ENCODE data around the gene RENBP. TPM values are rescaled to one million over a fixed set of nuclear protein-coding genes. Genes with fewer than 3 reads are reported as not detected.

RENBP gene
- total RNA-seq, result 1.6 and 2.1 TPM in 2 replicates

DNA sequence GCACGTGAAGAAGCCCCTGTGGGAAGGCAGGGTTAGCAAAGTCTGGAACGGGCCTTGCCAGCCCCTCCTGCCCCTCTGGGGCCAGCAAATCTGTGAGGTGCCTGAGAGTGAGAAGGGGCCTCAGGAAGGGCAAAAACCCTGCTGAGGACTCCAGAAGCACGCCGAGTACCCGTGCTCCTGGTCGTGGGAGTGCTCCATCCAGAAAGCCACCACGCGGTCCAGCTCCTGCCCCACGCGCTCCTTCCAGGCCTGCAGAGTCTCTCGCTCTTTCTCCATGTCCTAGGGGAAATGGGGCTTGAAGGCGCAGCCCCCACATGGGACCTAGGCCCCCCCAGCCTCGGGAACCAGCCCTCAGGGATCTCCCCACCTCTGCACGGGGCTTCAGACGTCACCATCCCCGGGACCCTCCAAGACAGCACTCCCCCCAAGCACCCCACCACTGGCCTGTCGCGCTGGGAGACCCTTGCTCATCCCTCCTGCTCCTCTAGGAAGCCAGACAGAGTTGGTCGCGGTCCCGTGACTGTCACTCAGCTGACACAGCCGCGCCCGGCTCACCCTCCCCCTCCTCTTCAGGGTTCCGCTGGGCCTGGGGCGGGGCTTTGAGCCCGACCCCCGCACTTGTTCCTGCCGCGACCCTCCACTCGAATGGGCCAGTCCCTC, at the start of gene RENBP:
TSS of gene RENBP (minus strand) at position 504 of the 660 bp plus-strand sequence. CDS start at position 471, 33 bp downstream.

DNA sequence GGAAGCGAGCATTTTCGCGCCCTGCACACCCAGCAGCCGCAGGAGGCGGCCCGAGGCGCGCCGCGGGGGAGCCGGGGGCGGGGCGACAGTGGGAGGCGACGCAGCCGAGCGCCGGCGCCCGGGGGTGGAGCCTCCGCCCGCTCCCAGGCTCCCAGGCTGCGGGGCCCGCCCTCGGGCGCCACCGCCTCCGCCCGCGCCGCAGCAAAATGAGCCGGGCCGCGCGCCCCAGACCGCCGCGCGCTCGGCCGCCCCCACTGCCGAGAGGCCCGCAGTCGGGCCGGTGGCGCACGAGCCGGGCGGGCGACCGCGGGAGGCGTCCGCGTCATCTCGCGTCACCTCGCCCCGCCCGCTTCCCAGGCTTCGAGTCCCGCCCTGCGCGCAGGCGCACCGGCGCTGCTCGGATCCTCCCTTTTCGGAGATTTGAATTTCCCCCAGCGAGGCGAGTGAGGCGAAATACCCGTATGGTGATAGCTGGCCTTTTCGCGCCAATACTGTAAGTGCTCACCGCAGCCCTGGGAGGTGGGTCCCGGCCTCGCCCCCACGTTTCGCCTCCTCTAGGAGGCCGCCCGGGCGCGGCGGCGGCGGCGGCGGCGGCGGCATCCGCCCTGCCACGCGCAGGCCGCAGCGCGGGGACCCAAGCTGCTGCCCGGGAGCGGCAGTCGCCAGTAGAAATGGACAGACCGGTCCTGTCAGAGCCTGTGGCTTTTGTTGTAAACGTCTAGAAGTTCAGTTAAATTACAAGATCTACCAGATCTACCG, 28.1 kb upstream of the RENBP start, which contains the start of gene TMEM187:
TSS of gene TMEM187 (plus strand) at position 387 of the 759 bp plus-strand sequence. CDS start 9,309 bp downstream, outside the sequence.

DNA sequence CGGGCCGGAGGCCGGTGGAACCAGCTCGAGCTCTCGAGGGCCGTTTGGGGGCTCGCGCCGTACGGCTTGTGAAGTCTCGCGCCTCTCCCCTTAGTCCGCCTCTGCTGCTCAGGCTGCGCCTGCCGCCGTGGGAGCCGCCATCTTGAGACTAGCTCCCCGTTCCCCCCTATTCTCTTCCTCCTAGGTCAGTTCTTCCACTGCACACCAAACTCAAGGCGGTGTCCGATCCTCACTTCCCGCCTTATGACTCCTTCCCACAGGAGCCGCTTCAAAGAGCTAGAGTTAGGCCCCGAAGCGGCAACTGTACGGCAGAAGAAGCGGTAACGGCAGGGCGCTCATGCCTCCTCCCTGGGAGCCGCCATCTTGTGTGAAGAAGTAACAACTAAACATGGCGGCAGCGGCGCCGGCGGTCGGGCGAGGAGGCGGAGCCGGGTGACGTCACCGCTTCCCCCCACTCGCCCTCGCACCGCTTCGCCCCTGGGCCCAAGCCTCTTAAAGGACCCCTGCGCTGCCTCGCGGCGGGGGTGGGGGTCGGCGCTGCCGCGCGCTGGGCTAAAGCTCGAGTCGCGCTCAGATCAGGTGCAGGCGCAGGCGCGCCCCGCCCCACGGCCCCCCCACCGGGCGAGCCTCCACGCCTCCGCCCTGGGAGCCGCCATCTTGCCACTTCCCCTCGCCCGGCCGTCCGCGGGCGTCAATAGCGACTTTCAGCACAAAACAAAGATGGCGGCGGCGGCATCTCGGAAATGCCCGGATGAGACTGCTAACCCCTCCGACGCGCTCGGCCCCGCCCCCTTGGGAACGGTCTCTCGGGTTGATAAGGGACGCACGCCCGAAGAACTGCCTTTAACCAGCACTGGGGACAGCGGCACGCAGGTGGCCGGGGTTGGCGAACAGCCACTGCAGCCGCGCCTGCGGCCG, 27.3 kb upstream of the RENBP start, which contains the start of gene HCFC1:
TSS of gene HCFC1 (minus strand) at position 369 of the 918 bp plus-strand sequence. CDS start 978 bp downstream, outside the sequence.

GRCh38 chrX:153934762-153935325, 9.6 kb downstream of the RENBP start, which contains the start of gene NAA10:
TSS of gene NAA10 (minus strand) at chrX:153935037. CDS start at chrX:153934904, 133 bp downstream.

GRCh38 chrX:153925739-153926551, 18.5 kb downstream of the RENBP start, which contains the start of gene ARHGAP4:
TSS of gene ARHGAP4 (minus strand) at chrX:153926264. CDS start at chrX:153926202, 62 bp downstream.

DNA sequence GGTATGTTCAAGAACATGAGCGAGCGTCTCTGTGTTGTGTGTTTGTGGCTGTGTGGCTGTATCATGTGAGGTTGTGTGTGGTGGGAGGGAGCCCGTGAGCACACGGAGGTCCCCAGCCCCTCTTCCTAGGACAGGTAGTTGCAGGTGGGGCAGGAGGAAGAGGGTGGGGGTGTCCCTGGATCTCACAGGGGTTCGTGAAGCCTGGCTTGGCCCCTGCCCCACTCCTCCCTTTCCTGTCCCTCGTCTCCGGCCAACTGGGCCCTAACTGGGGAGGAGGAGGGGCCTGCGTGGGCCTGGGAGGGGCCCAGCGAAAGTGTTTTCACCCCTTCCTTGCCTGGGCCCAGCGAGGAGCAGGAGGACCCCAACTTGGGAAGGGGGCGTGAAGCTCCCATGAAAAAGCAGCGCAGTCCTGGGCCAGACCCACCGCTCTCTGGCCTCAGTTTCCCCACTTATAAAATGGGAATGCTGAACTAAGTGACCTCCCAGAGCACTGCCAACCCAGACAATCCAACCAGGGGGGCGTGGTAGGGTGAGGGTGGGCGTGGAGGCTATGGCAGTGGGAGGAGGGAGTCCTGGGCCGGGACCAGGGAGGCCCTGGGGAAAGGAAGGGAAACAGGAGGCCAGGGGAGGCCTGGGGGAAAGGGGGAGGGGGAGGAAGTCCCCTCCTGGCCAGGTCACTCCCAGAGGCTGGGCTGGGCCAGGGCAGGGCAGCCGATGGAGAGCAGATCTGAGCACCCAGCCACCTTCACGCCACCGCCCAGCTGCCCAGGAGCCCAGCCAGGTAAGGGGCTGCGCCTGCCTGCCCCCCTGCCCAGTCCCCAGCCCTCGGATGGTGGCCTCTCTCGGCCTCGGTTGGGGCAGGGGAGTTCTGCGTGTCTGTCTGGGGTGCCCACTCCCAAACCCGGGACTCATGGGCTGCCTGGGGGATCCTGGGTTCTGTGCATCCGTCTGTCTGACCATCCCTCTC, 40.2 kb downstream of the RENBP start, which contains the start of gene AVPR2:
TSS of gene AVPR2 (plus strand) at position 683 of the 967 bp plus-strand sequence. CDS start 473 bp downstream, outside the sequence.

DNA sequence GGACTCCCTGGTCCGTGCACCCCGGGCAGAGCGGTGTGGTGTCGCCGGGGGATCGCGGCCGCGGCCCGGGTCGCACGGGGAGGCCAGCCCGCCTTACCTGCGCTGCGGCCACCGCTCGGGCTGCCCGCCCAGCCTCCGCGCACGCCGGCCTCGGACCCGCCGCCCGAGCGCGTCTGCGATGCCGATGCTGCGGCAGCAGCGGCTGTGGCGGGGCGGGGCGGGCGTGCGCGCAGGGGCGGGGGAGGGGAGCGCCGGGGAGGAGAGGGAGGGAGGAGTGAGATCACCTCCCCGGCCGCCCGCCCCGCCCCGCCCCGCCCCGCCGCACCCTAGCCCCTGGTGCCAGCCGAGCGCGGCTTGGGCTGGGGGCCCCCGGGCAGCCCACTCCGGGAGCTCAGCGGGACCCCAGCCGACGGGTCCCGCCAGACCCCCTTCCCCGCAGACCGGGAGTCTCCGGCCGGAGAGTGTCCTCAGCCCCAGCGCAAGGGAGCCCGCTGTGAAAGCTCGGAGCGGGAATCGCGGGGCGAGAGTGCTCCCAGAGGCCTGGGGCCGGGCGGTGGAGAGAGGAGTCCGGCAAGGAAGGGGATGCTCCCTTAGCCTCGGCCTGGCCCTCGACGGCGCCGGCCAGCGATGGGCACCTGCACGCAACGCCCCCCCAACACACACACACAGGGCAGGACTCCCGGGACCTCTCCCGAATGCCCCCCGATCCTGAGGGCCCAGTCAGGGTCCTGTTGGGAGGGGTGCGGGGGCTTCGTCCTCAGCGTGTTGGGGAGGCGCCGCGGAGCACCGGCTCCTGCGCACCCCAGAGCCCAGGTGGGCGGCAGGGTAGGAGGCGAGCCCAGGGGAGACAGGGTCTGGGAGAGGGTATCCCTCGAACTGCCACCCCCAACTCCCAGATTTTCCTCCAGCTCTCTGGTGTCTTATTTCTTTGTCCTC, 58.2 kb downstream of the RENBP start, which contains the start of gene L1CAM:
TSS of gene L1CAM (minus strand) at position 206 of the 936 bp plus-strand sequence. CDS start 10,337 bp downstream, outside the sequence.

Other genes starting within 250 kb of the RENBP start
- 265 and 294 TPM in 2 replicates for gene BCAP31, start 220.3 kb downstream of the RENBP start, total RNA-seq
- gene ABCD1, start 219.8 kb downstream of the RENBP start, total RNA-seq, result 6.8 and 10.6 TPM in 2 replicates
- 3.2 and 5.5 TPM in 2 replicates for gene PLXNB3, start 180.4 kb downstream of the RENBP start, total RNA-seq
- 0.09 TPM in 2 replicates for gene SRPK3, start 163.6 kb downstream of the RENBP start, total RNA-seq
- 53.3 and 54.2 TPM in 2 replicates for gene IDH3G, start 150.3 kb downstream of the RENBP start, total RNA-seq
- 144 and 169 TPM in 2 replicates for gene SSR4, start 150.0 kb downstream of the RENBP start, total RNA-seq
- 0.09 TPM in 2 replicates for gene PDZD4, start 114.1 kb downstream of the RENBP start, total RNA-seq
- 0.09 and 0.28 TPM in 2 replicates for gene L1CAM, start 58.5 kb downstream of the RENBP start, total RNA-seq
- not detected in 2 replicates for gene AVPR2, start 40.0 kb downstream of the RENBP start, total RNA-seq
- gene ARHGAP4, start 18.4 kb downstream of the RENBP start, total RNA-seq, result 26.4 and 50.0 TPM in 2 replicates
- gene NAA10, start 9.6 kb downstream of the RENBP start, total RNA-seq, result 63.2 and 81.5 TPM in 2 replicates
- gene HCFC1, start 27.2 kb upstream of the RENBP start, total RNA-seq, result 14.8 and 16.4 TPM in 2 replicates
- 4.9 and 8.1 TPM in 2 replicates for gene TMEM187, start 28.1 kb upstream of the RENBP start, total RNA-seq
- gene IRAK1, start 75.3 kb upstream of the RENBP start, total RNA-seq, result 69.3 and 71.9 TPM in 2 replicates
- 16.8 and 20.3 TPM in 2 replicates for gene MECP2, start 153.1 kb upstream of the RENBP start, total RNA-seq
- gene OPN1LW, start 199.6 kb upstream of the RENBP start, total RNA-seq, result not detected in 2 replicates
- not detected in 2 replicates for gene OPN1MW, start 238.0 kb upstream of the RENBP start, total RNA-seq